Measurements from ENCODE around the gene LHX8. TPM values are rescaled to one million over a fixed set of nuclear protein-coding genes. Genes with fewer than 3 reads are reported as not detected.
"Not testable (repeated sequence)": the region's sequence is repeated elsewhere in the genome, so short reads cannot be mapped to it uniquely, and the experiment has no call there.

The LHX8 gene
- polyA plus RNA-seq, 1 of the 3 experiments (the other 2 are of a cell fraction), result 0.30 TPM

DNA sequence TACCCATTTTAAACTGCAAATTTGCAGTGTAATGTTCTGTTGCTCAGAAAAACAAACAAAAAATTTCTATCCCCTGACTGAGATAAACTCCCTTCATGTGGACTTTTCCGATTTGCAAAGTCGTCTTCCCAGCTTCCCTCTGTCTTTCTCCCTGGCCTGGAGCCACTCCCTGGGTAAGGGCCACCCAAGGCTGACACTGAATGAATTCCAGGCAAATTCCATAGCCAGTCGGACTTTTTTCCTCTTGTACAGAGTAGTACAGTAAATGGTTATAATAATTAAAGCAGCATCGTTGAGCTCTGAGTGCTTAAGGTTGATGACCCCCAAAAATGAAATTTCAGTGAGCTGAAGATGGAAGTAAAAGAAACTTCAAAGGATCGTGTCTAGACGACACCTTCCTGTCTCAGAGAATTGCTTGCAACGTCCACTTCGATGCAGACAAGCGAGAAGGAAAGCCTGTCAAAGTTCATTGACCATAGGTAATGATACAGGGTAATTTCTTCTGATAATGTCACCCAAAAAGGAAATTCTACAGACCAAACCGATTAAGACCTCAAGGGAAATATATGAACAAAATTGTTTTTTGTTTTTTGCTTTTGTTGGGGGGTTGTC is 33.6 kb upstream of the LHX8 start:
- 73% methylated on average over 10 of the region's 10 CpGs for WGBS (ENCODE audit: low lambda C conversion rate)
- no peaks in the 10 kb centered on the region for H3K79me2 ChIP-seq (ENCODE audit: insufficient read depth)
- CTCF ChIA-PET, result interaction anchor here (0.9 kb wide), 1 partner anchor 102 kb away, joined by 4 read pairs; no protein-coding TSS in a partner anchor
- H3K4me3 ChIP-seq (ENCODE audit: low read depth in 2 of 2, low read length in 1 of 2), result no peak overlapping the region
- DNase-seq, result no peak
- H3K36me3 ChIP-seq (replicated peaks in 1 of 2; ENCODE audit: control insufficient read depth in 1 of 2, insufficient read depth in 2 of 2, low read length in 1 of 2), result no peaks in the 10 kb centered on the region
- H4K20me1 ChIP-seq (ENCODE audit: insufficient read depth), result no peaks in the 10 kb centered on the region
- no peak overlapping the region for H3K27ac ChIP-seq (ENCODE audit: low read depth in 2 of 2, low read length in 1 of 2)
- no peaks in the 10 kb centered on the region for H3K27me3 ChIP-seq (ENCODE audit: insufficient read depth)
- no peak overlapping the region for H3K9ac ChIP-seq
- no peaks in the 10 kb centered on the region for H3K9me2 ChIP-seq
- H3K4me2 ChIP-seq, result no peak overlapping the region
- no peaks in the 10 kb centered on the region for H3K9me3 ChIP-seq
- peaks cover 5 to 9% of the 10 kb centered on the region in 2 experiments; a peak in 1 of 4 replicates for H3K4me1 ChIP-seq (ENCODE audit: control insufficient read depth in 1 of 2, insufficient read depth in 2 of 2, low read depth in 1 of 2, low read length in 1 of 2)
- peaks cover 7% of the 10 kb centered on the region for H3F3A ChIP-seq (replicated peaks; ENCODE audit: insufficient read depth)
- H2AFZ ChIP-seq (ENCODE audit: low read depth), result peak overlapping the region; percentile 9; the same call in 1 of the 2 replicates
- POLR2A ChIA-PET, result no interaction called here
- no peak for TF ChIP-seq ZBTB33 (IDR thresholded peaks at IDR 0.05; ENCODE audit: borderline replicate concordance, low read depth)
- no peak for TF ChIP-seq SIN3A (IDR thresholded peaks at IDR 0.05; ENCODE audit: borderline replicate concordance, low read depth, low read length)
- no peak for TF ChIP-seq TEAD4 (IDR thresholded peaks at IDR 0.05; ENCODE audit: borderline replicate concordance, insufficient read depth)
- TF ChIP-seq FOXJ3 (CRISPR knock-in tag; IDR thresholded peaks at IDR 0.05), result no peak
- TF ChIP-seq, protein P1, sequence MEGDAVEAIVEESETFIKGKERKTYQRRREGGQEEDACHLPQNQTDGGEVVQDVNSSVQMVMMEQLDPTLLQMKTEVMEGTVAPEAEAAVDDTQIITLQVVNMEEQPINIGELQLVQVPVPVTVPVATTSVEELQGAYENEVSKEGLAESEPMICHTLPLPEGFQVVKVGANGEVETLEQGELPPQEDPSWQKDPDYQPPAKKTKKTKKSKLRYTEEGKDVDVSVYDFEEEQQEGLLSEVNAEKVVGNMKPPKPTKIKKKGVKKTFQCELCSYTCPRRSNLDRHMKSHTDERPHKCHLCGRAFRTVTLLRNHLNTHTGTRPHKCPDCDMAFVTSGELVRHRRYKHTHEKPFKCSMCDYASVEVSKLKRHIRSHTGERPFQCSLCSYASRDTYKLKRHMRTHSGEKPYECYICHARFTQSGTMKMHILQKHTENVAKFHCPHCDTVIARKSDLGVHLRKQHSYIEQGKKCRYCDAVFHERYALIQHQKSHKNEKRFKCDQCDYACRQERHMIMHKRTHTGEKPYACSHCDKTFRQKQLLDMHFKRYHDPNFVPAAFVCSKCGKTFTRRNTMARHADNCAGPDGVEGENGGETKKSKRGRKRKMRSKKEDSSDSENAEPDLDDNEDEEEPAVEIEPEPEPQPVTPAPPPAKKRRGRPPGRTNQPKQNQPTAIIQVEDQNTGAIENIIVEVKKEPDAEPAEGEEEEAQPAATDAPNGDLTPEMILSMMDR (IDR thresholded peaks at IDR 0.05), result no peak
- no peak for TF ChIP-seq GATA2 (CRISPR knock-in tag; IDR thresholded peaks at IDR 0.05)
- TF ChIP-seq NRF1 (IDR thresholded peaks at IDR 0.05; ENCODE audit: low read depth, low read length), result no peak
- TF ChIP-seq TCF12 (IDR thresholded peaks at IDR 0.05), result no peak
- TF ChIP-seq EZH2phosphoT487 (IDR thresholded peaks at IDR 0.05; ENCODE audit: borderline replicate concordance, low read depth), result no peak

DNA sequence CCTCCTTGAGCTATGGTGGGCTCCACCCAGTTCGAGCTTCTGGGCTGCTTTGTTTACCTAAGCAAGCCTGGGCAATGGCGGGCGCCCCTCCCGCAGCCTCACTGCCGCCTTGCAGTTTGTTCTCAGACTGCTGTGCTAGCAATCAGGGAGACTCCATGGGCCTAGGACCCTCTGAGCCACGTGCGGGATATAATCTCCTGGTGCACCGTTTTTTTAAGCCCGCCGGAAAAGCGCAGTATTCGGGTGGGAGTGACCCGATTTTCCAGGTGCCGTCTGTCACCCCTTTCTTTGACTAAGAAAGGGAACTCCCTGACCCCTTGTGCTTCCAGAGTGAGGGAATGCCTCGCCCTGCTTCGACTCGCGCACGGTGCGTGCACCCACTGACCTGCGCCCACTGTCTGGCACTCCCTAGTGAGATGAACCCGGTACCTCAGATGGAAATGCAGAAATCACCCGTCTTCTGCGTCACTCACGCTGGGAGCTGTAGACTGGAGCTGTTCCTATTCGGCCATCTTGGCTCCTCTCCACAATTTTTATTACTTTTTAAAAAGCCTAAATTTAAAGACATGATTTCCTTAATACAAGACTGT is 21.7 kb upstream of the LHX8 start:
- WGBS (ENCODE audit: low lambda C conversion rate), result 78% methylated on average over 13 of the region's 26 CpGs
- H3K9me2 ChIP-seq; H3K27me3 ChIP-seq (ENCODE audit: insufficient read depth); H3K27ac ChIP-seq (ENCODE audit: low read depth in 2 of 2, low read length in 1 of 2); H3K4me3 ChIP-seq (ENCODE audit: low read depth in 2 of 2, low read length in 1 of 2); H3K9me3 ChIP-seq; DNase-seq; POLR2A ChIA-PET; H3K9ac ChIP-seq; H3K4me2 ChIP-seq; CTCF ChIA-PET; H3K4me1 ChIP-seq (ENCODE audit: control insufficient read depth in 1 of 2, insufficient read depth in 2 of 2, low read depth in 1 of 2, low read length in 1 of 2); H3K36me3 ChIP-seq (replicated peaks in 1 of 2; ENCODE audit: control insufficient read depth in 1 of 2, insufficient read depth in 2 of 2, low read length in 1 of 2); H3K79me2 ChIP-seq (ENCODE audit: insufficient read depth); H2AFZ ChIP-seq (ENCODE audit: low read depth); H3F3A ChIP-seq (replicated peaks; ENCODE audit: insufficient read depth); H4K20me1 ChIP-seq (ENCODE audit: insufficient read depth): not testable (repeated sequence)
